Glutamatergic neuron (in vitro differentiated cells): Measurements from ENCODE around the gene FLT3. TPM values are rescaled to one million over a fixed set of nuclear protein-coding genes. Genes with fewer than 3 reads are reported as not detected.
"Not testable (repeated sequence)": the region's sequence is repeated elsewhere in the genome, so short reads cannot be mapped to it uniquely, and the experiment has no call there.

Experiments used
- DNase-seq: peaks from one replicate; pipeline ENCODE4 v3.0.0; 2022
- H3K27ac Mint-ChIP-seq: one replicate; pipeline ENCODE4 v1.8.0; 2020; ENCODE audit warnings: mild to moderate bottlenecking, mixed read lengths, inconsistent platforms; ENCODE audit not compliant: unreplicated experiment
- H3K27me3 Mint-ChIP-seq: one replicate; pipeline ENCODE4 v1.8.0; 2020; ENCODE audit warnings: mild to moderate bottlenecking, moderate library complexity, mixed read lengths, inconsistent platforms; ENCODE audit not compliant: unreplicated experiment
- H3K36me3 Mint-ChIP-seq: one replicate; pipeline ENCODE4 v1.8.0; 2020; ENCODE audit warnings: mild to moderate bottlenecking, mixed read lengths, inconsistent platforms; ENCODE audit not compliant: unreplicated experiment
- H3K4me1 Mint-ChIP-seq: one replicate; pipeline ENCODE4 v1.8.0; 2020; ENCODE audit warnings: mild to moderate bottlenecking, low read depth, mixed read lengths, inconsistent platforms; ENCODE audit not compliant: unreplicated experiment
- H3K4me3 Mint-ChIP-seq: one replicate; pipeline ENCODE4 v1.8.0; 2020; ENCODE audit warnings: mild to moderate bottlenecking, mixed read lengths, inconsistent platforms; ENCODE audit not compliant: unreplicated experiment
- H3K9me3 Mint-ChIP-seq: one replicate; pipeline ENCODE4 v1.8.0; 2020; ENCODE audit warnings: mild to moderate bottlenecking, moderate library complexity, mixed read lengths, inconsistent platforms; ENCODE audit not compliant: unreplicated experiment
- long read RNA-seq: library from polyadenylated mRNA; unstranded; transcript quantifications from one replicate; pipeline ENCODE4 v2.0.0, GENCODE V29; 2020; ENCODE audit not compliant: unreplicated experiment
- total RNA-seq: library from RNA; stranded (reverse); fragmentation: NEBNext Ultra II Directional; extraction: Animal tissue kit (Norgen Biotek cat#: 25700); gene quantifications from one replicate; pipeline ENCODE4 v1.2.1, GENCODE V29; 2021; ENCODE audit not compliant: unreplicated experiment
- TF ChIP-seq, protein P1 (sequence below): fragments of 200-600 bp; sonication (generic); IDR thresholded peaks from one replicate; pipeline ENCODE4 v1.5.0; 2021; ENCODE audit not compliant: partially characterized antibody, unreplicated experiment

FLT3 gene
- total RNA-seq, result not detected
- long read RNA-seq, result 0 reads

DNA sequence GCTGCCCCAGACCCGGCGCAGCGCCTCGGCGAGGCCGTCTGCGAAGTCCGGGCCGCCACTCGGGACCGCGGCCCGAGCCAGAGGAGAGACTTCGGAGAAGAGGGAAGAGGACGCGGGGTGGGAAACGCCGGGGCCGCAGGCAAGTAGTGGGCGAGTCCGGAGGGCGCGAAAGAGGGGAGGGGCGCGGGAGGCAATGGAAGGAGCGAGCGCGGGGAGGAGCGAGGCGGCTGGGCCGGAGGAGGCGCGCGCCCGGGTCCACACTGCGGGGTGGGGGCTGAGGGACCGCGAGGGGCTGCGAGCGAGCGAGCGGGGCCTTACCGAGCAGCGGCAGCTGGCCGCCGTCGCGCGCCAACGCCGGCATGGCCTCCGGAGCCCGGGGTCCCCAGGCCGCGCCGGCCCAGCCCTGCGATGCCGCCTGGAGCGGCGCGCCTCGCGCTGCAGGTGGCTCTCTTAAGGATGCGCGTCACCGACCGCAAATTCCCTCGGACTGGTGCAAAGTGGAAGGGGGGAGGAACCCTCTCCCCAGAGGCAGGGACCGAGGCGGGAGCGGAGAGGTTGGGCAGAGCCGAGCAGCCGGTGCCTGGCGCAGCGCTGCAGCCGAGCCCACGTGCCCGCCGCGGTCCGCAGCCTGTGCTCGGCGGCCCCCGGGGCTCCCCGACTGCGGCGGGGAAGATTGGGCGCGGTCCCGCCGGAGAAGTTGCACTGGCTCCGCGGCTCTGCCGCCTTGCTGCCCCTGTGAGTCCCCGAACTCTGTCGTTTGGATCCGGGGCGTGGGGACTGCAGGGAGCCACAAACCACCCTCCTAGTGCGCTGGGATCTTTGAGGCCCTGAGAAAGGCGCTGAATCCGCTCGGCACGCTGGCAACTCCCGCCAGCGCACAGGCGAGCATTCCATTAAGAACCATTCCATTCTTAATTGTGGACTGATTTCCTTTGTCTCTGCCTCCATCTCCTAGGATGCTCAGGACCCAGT lies at the start of gene FLT3:
FLT3 (minus strand) TSS at position 427 of the 972 bp plus-strand sequence; CDS start at position 361, 66 bp downstream.
- no peaks in the 10 kb centered on the region for H3K36me3 Mint-ChIP-seq
- peaks cover 12% of the 10 kb centered on the region for H3K27me3 Mint-ChIP-seq
- no peak within 1 kb of the TSS for H3K27ac Mint-ChIP-seq
- peaks cover 8% of the 10 kb centered on the region for H3K9me3 Mint-ChIP-seq
- peak within 1 kb of the TSS; percentile 88 for H3K4me3 Mint-ChIP-seq
- TF ChIP-seq, protein P1, sequence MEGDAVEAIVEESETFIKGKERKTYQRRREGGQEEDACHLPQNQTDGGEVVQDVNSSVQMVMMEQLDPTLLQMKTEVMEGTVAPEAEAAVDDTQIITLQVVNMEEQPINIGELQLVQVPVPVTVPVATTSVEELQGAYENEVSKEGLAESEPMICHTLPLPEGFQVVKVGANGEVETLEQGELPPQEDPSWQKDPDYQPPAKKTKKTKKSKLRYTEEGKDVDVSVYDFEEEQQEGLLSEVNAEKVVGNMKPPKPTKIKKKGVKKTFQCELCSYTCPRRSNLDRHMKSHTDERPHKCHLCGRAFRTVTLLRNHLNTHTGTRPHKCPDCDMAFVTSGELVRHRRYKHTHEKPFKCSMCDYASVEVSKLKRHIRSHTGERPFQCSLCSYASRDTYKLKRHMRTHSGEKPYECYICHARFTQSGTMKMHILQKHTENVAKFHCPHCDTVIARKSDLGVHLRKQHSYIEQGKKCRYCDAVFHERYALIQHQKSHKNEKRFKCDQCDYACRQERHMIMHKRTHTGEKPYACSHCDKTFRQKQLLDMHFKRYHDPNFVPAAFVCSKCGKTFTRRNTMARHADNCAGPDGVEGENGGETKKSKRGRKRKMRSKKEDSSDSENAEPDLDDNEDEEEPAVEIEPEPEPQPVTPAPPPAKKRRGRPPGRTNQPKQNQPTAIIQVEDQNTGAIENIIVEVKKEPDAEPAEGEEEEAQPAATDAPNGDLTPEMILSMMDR, result no peak
- H3K4me1 Mint-ChIP-seq, result no peaks in the 10 kb centered on the region
- peak; percentile 58 for DNase-seq

- TF ChIP-seq, protein P1, result no peak
- no peaks in the 10 kb centered on the region for H3K27me3 Mint-ChIP-seq
- no peaks in the 10 kb centered on the region for H3K36me3 Mint-ChIP-seq
- H3K4me1 Mint-ChIP-seq, result no peaks in the 10 kb centered on the region
- no peak for DNase-seq
- no peak overlapping the region for H3K27ac Mint-ChIP-seq
- H3K4me3 Mint-ChIP-seq, result no peak overlapping the region
- no peaks in the 10 kb centered on the region for H3K9me3 Mint-ChIP-seq
Observed at GRCh38 chr13:28147495-28147894, 47.1 kb upstream of the FLT3 start.

- Mint-ChIP-seq H3K4me1 (peaks cover 9% of the 10 kb centered on the region), H3K27ac (no peak overlapping the region), H3K4me3 (no peak overlapping the region), H3K9me3 (peaks cover 2% of the 10 kb centered on the region), H3K27me3 (peaks cover 6% of the 10 kb centered on the region), H3K36me3 (no peaks in the 10 kb centered on the region)
- TF ChIP-seq, protein P1, result no peak
- DNase-seq, result no peak
Observed at GRCh38 chr13:28145049-28145448, 44.7 kb upstream of the FLT3 start.

- not testable (repeated sequence) for H3K27me3 Mint-ChIP-seq, DNase-seq, H3K36me3 Mint-ChIP-seq, H3K9me3 Mint-ChIP-seq, H3K27ac Mint-ChIP-seq
- H3K4me3 Mint-ChIP-seq, result peak overlapping the region; percentile 4
- peaks cover 16% of the 10 kb centered on the region for H3K4me1 Mint-ChIP-seq
Observed at GRCh38 chr13:28141542-28141941, 41.2 kb upstream of the FLT3 start.

DNA sequence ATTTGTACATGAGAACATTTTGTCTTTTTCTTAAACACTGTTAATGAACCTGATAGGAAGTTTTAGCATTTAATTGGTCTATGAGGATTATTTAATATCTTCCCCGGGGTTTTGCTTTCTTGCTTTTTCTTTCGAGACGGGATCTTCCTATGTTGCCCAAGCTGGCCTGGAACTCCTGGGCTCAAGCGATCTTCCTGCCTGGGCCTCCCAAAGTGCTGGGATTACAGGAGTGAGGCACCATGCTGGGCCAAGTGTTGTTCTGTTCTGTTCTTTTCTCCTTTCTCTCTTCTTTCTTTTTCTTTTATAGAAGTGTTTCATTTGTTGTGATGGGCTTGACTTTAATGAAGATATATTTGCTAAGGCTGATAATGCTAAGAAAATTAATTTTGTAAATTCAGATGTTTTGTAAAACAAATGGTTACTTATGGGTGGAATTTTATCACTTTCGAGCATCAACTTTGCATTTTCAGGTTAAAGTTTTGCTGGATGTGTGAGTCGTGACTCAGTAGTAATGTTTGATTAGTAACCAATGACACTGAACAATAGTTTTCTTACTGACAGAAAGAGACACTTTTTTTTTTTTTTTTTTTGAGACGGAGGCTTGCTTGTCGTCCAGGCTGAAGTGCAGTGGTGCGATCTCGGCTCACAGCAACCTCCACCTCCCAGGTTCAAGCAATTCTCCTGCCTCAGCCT lies 40.2 kb upstream of the FLT3 start:
- Mint-ChIP-seq H3K4me1 (peaks cover 16% of the 10 kb centered on the region), H3K9me3 (peaks cover 6% of the 10 kb centered on the region), H3K27ac (peak overlapping the region; percentile 28), H3K36me3 (no peaks in the 10 kb centered on the region), H3K27me3 (peaks cover 6% of the 10 kb centered on the region), H3K4me3 (peak overlapping the region; percentile 93)
- TF ChIP-seq, protein P1, result no peak
- DNase-seq, result no peak
